ENCODE data around the gene SLC11A2.
"Not testable (repeated sequence)": the region's sequence is repeated elsewhere in the genome, so short reads cannot be mapped to it uniquely, and the experiment has no call there.

Gene SLC11A2

GRCh38 chr12:50936821-50937530, 89.2 kb downstream of the SLC11A2 start:
- H3K4me3 ChIP-seq = no peak overlapping the region
- no peaks in the 10 kb centered on the region for H3K9me3 ChIP-seq (ENCODE audit: low read depth, low read length)
- TF ChIP-seq EZH2 (IDR thresholded peaks at IDR 0.05) (no peak), FOXP2 (optimal IDR thresholded peaks at IDR 0.05; ENCODE audit: control extremely low read depth, extremely low read length, insufficient read depth) (no peak), POLR2AphosphoS5 (IDR thresholded peaks at IDR 0.05; ENCODE audit: borderline replicate concordance, low read depth, low read length) (no peak)
- H3K27ac ChIP-seq = no peak overlapping the region
- DNase-seq (ENCODE audit: low read depth, low spot score) = no peak
- no peak overlapping the region for H3K9ac ChIP-seq (ENCODE audit: insufficient read length)
- no peaks in the 10 kb centered on the region for H3K36me3 ChIP-seq (ENCODE audit: insufficient read depth, low read length)

- TF ChIP-seq POLR2AphosphoS5 (IDR thresholded peaks at IDR 0.05; ENCODE audit: borderline replicate concordance, low read depth, low read length) = no peak
- no peak for TF ChIP-seq EZH2 (IDR thresholded peaks at IDR 0.05)
- no peak for TF ChIP-seq FOXP2 (optimal IDR thresholded peaks at IDR 0.05; ENCODE audit: control extremely low read depth, extremely low read length, insufficient read depth)
- Histone ChIP-seq H3K9ac (ENCODE audit: insufficient read length) (no peak overlapping the region), H3K27ac (peak overlapping the region; percentile 72), H3K9me3 (ENCODE audit: low read depth, low read length) (no peaks in the 10 kb centered on the region), H3K4me3 (no peak overlapping the region), H3K36me3 (ENCODE audit: insufficient read depth, low read length) (0 out of 2 replicates have a peak, but pooled peaks cover 5% of the 10 kb centered on the region)
- DNase-seq (ENCODE audit: low read depth, low spot score) = no peak
Observed at GRCh38 chr12:50934981-50935807, 91.0 kb downstream of the SLC11A2 start.

DNA sequence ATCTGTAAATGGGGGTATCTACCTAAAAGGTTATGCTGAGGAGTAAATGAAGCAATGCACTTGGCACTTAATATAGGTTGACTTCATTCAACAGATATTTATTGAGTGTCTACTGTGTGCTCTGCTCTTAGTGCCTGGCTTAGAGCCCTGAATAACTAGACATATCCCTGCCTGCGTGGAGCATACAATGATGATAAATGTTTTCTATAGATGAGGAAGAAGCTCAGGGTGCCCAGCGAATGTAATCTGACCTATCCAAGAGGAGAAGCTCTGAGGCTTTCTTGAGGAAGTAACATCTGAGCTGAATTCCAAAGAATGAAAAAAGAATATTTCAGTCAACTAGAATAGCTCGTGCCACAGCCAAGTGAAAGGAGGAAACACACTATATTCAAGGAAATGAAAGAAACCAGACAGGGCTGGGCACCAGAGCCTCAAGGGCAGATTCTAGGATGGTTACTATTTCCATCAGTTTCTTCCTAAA, 91.8 kb downstream of the SLC11A2 start:
- Histone ChIP-seq H3K36me3 (ENCODE audit: insufficient read depth, low read length) (0 out of 2 replicates have a peak, but pooled peaks cover 5% of the 10 kb centered on the region), H3K27ac (peak overlapping the region; percentile 72), H3K9me3 (ENCODE audit: low read depth, low read length) (no peaks in the 10 kb centered on the region), H3K9ac (ENCODE audit: insufficient read length) (no peak overlapping the region), H3K4me3 (no peak overlapping the region)
- DNase-seq (ENCODE audit: low read depth, low spot score) = no peak
- TF ChIP-seq EZH2 (IDR thresholded peaks at IDR 0.05) = no peak
- TF ChIP-seq POLR2AphosphoS5 (IDR thresholded peaks at IDR 0.05; ENCODE audit: borderline replicate concordance, low read depth, low read length) = no peak
- TF ChIP-seq FOXP2 (optimal IDR thresholded peaks at IDR 0.05; ENCODE audit: control extremely low read depth, extremely low read length, insufficient read depth) = no peak

- no peak for DNase-seq (ENCODE audit: low read depth, low spot score)
- H3K9ac ChIP-seq (ENCODE audit: insufficient read length) = no peak overlapping the region
- H3K36me3 ChIP-seq (ENCODE audit: insufficient read depth, low read length) = 0 out of 2 replicates have a peak, but pooled peaks cover 5% of the 10 kb centered on the region
- H3K27ac ChIP-seq = no peak overlapping the region
- no peak overlapping the region for H3K4me3 ChIP-seq
- TF ChIP-seq FOXP2 (optimal IDR thresholded peaks at IDR 0.05; ENCODE audit: control extremely low read depth, extremely low read length, insufficient read depth) = no peak
- TF ChIP-seq POLR2AphosphoS5 (IDR thresholded peaks at IDR 0.05; ENCODE audit: borderline replicate concordance, low read depth, low read length) = no peak
- no peaks in the 10 kb centered on the region for H3K9me3 ChIP-seq (ENCODE audit: low read depth, low read length)
Observed at GRCh38 chr12:50933459-50934124, 92.6 kb downstream of the SLC11A2 start.

- Histone ChIP-seq H3K9me3 (ENCODE audit: low read depth, low read length) (no peaks in the 10 kb centered on the region), H3K9ac (ENCODE audit: insufficient read length) (no peak overlapping the region), H3K4me3 (no peak overlapping the region), H3K27ac (no peak overlapping the region), H3K36me3 (ENCODE audit: insufficient read depth, low read length) (0 out of 2 replicates have a peak, but pooled peaks cover 5% of the 10 kb centered on the region)
- TF ChIP-seq POLR2AphosphoS5 (IDR thresholded peaks at IDR 0.05; ENCODE audit: borderline replicate concordance, low read depth, low read length) = no peak
- TF ChIP-seq FOXP2 (optimal IDR thresholded peaks at IDR 0.05; ENCODE audit: control extremely low read depth, extremely low read length, insufficient read depth) = no peak
- TF ChIP-seq EZH2 (IDR thresholded peaks at IDR 0.05) = no peak
- DNase-seq (ENCODE audit: low read depth, low spot score) = no peak
Observed at GRCh38 chr12:50932787-50933280, 93.3 kb downstream of the SLC11A2 start.

- not testable (repeated sequence) for H3K27ac ChIP-seq; H3K9me3 ChIP-seq (ENCODE audit: low read depth, low read length)
Observed at GRCh38 chr12:50930477-50930876, 95.7 kb downstream of the SLC11A2 start.

GRCh38 chr12:50929831-50930230, 96.4 kb downstream of the SLC11A2 start:
- TF ChIP-seq POLR2AphosphoS5 (IDR thresholded peaks at IDR 0.05; ENCODE audit: borderline replicate concordance, low read depth, low read length) = no peak
- no peak for TF ChIP-seq EZH2 (IDR thresholded peaks at IDR 0.05)
- no peak for TF ChIP-seq FOXP2 (optimal IDR thresholded peaks at IDR 0.05; ENCODE audit: control extremely low read depth, extremely low read length, insufficient read depth)
- Histone ChIP-seq H3K27ac (no peak overlapping the region), H3K9me3 (ENCODE audit: low read depth, low read length) (no peaks in the 10 kb centered on the region), H3K4me3 (no peak overlapping the region), H3K36me3 (ENCODE audit: insufficient read depth, low read length) (0 out of 2 replicates have a peak, but pooled peaks cover 5% of the 10 kb centered on the region), H3K9ac (ENCODE audit: insufficient read length) (no peak overlapping the region)
- DNase-seq (ENCODE audit: low read depth, low spot score) = no peak

More at GRCh38 chr12:50930477-50930876, 95.7 kb downstream of the SLC11A2 start:
- not testable (repeated sequence) for DNase-seq (ENCODE audit: low read depth, low spot score); H3K9ac ChIP-seq (ENCODE audit: insufficient read length); H3K36me3 ChIP-seq (ENCODE audit: insufficient read depth, low read length); H3K4me3 ChIP-seq
